Measurements from ENCODE around the gene SLC48A1.
A peak's percentile ranks its signal among the peaks of the same experiment; 100 is the strongest.

SLC48A1 gene

DNA sequence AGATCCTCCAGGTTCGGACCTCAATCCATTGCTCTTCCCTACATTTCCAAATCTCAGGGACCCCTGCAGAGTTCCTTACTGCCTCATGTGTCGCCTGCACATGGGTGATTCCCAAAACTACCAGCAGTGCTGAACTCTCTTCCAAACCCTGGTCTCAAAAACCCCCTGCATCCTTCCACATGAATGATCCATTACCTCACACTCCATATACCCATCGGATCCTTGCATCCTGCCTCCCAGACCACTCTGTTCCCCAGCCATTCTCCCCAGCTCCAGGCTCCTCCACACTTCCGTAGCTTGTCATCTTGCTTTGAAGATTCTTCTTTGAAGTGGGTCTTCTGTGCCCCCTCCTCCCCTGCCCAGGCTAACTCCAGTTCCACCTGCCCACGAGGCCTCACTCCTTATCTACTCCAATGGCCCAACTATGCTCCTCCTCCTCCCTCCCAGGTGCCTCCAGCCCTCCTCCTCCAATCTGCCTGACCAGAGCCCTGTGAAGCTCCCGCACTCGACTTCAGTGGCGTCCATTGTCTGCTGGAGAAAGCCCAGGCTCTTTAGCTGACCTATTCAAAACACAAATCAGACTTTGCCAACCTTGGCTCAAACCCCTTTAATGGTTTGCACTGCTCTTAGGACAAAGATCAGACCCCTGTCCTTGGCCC lies 28.1 kb upstream of the SLC48A1 start:
- no peak for DNase-seq

GRCh38 chr12:47745485-47746041 lies 27.5 kb upstream of the SLC48A1 start:
- DNase-seq = no peak

DNA sequence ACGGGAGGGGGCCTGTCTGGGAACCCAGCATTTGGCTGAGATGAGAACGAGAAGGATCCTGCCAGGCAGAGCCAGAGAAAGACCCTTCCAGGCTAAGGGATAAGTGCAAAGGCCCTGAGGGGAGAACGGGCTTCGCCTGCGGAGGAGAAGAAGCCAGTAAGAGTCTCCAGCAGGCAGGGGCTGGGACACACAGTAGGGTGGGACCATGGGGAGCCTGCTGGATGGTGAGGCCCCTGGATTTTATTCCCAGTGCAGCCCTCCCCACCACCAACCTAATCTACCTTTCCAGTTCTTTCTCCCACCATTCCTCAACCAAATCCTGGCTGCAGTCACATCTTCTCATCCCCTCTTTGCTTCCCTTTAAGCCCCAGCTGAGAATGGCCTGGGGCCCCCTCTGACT lies 27.0 kb upstream of the SLC48A1 start:
- DNase-seq = no peak

DNA sequence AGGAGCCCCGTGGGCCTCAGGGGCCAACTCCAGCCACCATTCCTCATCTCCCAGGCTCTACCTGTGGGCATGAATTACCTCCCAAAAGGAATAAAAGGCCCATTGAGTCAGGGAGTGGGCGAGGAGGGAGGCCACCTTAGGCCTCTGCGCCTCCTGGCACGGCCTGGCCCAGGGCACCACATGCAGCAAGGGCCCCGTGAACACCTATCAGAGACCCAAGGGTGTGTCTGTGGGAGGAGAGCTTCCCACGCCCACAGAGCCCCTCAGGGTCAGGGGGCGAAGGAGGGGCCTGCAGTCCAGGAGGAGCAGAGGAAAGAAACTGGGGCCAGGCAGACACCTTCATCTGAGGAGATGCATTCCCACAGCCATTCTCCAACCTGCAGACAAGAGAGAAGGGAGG lies 26.5 kb upstream of the SLC48A1 start:
- no peak for DNase-seq

DNA sequence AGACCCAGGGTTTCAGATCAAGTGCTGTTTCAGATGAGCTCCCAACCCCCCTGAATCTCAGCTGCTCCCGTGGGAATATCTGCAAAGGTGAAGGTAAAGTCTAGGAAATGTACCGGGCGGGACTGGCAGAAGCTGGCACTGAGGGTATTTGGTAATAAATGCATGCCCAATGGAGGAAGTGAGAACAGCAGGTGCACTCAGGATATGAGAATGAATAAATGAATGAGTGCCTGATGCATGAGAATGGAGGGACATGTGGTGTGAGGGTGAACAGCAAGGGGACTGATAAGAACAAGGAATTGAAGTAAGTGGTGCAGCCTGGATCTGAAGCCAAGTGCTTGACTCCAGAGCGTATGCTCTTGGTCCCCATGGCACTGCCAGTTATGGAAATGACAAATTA lies 25.9 kb upstream of the SLC48A1 start:
- DNase-seq = no peak

DNA sequence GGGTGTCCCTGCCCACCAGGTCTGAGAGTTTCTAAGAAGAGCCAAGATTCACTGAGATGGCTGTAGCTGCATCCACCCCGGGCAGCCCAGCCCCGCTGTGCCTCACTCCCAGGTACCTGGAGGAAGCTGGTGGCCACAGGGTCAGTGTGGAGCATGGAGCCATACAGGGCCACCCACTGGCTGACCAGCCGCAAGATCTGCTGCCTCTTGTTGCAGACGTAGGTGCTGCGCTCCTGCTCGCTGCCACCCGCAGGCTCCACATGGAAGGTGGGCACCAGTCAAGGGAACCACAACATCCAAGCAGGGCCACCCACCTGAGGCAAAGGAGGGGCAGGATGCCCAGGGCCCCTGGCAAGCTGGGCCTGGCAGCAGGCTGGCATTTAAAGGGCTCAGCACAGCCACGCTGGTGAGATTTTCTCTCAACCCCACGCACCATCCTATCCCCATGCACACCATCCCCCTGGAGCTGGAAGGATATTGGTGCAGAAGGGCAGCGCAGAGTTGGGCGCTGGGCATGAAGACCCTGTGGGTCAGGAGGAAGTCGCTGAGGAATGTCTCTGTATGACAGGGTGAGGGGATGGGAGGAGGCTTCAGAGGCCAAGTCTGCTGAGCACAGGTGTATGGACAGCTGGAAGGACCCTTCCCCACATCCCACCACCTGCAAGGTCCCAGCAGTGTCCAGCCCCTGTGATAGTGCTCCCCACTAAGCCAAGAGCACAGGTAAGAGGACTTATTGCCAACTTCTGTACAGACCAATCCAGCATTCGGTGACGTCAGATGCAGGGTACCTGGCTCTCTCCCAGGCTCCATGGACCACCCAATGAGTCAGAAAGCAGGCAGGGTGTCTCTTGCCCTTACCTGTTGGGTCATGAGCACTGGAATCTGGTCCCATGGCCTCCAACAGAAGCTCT lies 25.2 kb upstream of the SLC48A1 start:
- no peak for DNase-seq

- no peak for DNase-seq
Observed at GRCh38 chr12:47748507-47748828, 24.6 kb upstream of the SLC48A1 start.

- no peak for DNase-seq
Observed at GRCh38 chr12:47748899-47749298, 24.1 kb upstream of the SLC48A1 start.

DNA sequence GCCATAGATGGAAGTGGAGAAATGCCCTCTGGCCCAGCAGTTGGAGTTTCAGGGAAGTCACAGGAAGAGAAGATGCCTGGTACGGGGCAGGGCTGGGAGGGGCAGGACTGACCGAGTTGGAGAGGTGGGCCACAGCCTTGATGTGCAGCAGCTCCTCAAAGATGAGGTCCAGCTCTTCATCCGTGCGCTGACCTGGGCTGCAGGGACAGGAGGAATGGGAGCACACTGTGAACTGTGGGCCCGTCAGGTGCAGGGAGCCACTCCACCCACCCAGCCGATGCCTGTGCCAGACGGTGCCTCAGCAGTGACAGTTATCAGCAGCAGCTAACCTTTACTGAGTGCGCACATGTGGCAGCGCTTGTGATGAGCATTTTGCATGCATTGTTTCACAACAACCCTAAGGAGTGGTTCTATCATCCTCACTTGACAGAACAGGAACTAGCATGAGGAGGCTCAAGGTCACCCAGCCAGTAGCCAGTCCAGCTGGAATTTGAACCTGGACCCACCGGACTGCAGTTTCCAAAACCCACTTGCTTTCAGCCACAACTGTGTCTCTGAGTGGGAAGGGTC lies 22.7 kb upstream of the SLC48A1 start:
- DNase-seq = no peak

GRCh38 chr12:47750916-47751470 lies 22.0 kb upstream of the SLC48A1 start:
- no peak for DNase-seq

DNA sequence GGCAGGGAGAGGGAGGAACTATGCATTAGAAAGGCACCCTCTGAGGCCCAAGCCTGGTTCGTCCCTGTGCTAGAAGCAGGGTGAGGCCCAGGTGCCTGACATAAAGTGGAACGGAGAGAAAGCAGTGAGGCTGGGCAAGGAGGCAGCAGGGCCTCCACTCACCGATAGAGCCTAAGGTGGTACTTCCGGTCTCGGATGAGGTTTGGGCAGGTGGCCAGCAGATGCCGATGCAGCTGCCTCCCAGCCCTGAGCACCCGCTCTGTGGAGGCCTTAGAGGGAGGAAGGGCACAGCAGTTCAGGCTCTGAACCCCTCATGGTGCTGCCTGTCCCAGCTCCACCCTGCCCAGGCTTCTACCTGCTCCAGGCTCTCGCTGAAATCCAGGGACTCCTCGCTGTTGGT lies 21.5 kb upstream of the SLC48A1 start:
- DNase-seq = no peak

GRCh38 chr12:47752121-47752520 lies 20.9 kb upstream of the SLC48A1 start:
- DNase-seq = no peak

- DNase-seq = no peak
Observed at GRCh38 chr12:47752552-47752951, 20.5 kb upstream of the SLC48A1 start.

DNA sequence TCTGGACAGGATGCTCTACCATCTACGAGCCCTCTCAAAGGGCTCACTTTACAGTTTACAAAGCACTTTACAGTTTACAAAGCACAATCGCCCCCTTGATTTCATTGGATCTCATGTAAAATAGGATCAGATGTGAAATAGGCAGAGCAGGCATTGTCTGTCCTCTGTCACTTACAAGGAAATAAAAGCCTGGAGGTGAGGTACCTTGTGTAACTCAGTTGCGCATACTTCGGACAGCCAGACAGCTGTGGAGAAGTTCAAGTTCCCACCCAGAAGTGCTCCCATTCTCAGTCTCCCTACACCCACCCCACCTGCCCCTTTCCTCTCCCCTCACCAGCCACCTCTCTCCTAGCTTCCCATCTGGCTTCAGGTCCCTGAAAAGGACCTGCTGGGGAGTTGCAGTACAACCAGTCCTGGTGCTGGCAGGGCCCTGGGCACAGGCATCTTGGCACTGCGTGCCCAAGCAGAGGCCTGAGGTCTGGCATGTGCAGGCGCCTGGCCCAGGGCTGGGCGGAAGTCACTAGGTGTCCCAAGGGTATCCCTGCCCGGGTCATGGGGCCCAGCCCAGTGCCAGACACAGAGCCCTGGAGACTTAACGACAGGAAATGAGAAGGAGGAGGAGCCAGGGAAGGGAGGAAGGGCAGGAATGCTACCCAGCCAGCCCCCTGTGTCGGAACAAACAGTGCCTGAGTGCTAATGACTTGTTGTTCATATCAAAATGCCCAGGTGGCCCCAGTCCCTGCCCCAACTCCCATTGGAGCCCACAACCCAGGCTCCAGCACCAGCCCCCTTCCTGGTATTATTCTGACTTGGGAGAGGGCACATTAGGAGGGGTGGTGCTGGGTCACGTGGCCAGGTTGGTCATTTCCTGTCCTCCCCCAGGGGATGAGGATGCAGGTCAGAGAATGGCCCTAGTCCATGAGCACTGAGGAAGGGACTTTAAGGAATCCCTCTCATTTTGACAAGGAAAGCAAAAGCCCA lies 19.7 kb upstream of the SLC48A1 start:
- no peak for DNase-seq

GRCh38 chr12:47754126-47754525 lies 18.9 kb upstream of the SLC48A1 start:
- no peak for DNase-seq

GRCh38 chr12:47754881-47755280 lies 18.2 kb upstream of the SLC48A1 start:
- peak; percentile 23 for DNase-seq

- DNase-seq = no peak
Observed at GRCh38 chr12:47755655-47756562, 17.1 kb upstream of the SLC48A1 start.

DNA sequence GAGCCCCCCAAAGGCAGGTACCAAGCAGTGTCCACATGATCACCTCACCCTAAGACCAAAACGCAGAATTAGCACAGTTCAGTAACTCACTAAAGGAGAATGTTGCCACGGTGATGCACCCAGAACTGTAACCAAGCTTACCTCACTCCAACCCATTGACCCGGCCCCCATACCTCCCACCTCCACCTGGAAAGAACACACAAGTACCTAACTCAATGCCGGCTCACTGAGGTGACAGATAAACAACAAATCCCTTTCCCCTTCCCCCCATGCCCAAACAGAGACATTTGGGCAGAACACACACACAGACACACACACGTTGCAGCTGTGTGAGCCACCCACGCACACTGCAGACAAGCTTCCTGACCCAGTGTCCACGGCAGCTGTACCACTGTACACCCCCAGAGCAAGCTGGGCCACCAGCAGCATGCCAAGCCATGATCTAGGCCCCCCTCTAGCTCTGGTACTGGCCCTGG lies 15.6 kb upstream of the SLC48A1 start:
- DNase-seq = no peak

- no peak for DNase-seq
Observed at GRCh38 chr12:47757840-47758583, 15.0 kb upstream of the SLC48A1 start.

DNA sequence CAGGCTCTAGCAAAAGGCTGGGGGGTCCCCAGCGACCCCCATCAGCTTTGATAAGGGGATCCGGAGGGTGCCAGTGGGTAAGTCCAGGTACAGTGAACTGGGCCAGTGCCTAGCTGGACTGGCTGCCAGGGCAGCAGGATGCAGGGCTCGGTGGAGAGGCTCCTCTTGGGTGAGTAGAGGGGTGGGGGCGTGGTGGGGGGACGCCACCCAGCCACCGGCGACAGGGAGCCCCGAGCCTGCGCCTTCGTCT lies 14.5 kb upstream of the SLC48A1 start:
- DNase-seq = no peak
